ENCODE data around the gene WDR59. TPM values are rescaled to one million over a fixed set of nuclear protein-coding genes. Genes with fewer than 3 reads are reported as not detected.

The WDR59 gene
- total and polyA plus RNA-seq, 2 experiments from 2014 or later = 38.7 to 54.5 TPM

GRCh38 chr16:74888232-74888862, 96.6 kb downstream of the WDR59 start:
- H3K4me3 ChIP-seq = no peak overlapping the region
- H4K20me1 ChIP-seq (replicated peaks; ENCODE audit: insufficient read depth) = peaks cover 3% of the 10 kb centered on the region; the same call in 1 of the 2 replicates
- Mint-ChIP-seq H3K4me1 (peaks cover 4% of the 10 kb centered on the region; the same call in 2 of the 3 replicates), H3K27ac (no peak overlapping the region), H3K9me3 (no peaks in the 10 kb centered on the region), H3K27me3 (ENCODE audit: insufficient read depth, low read depth, poor library complexity) (peaks cover 1% of the 10 kb centered on the region), H3K36me3 (ENCODE audit: low read depth) (peaks cover 73% of the 10 kb centered on the region), H3K4me3 (no peak overlapping the region)
- no peaks in the 10 kb centered on the region for H3F3A ChIP-seq (replicated peaks; ENCODE audit: low read depth)
- H3K4me2 ChIP-seq = no peak overlapping the region
- no peaks in the 10 kb centered on the region for H3K27me3 ChIP-seq (ENCODE audit: insufficient read depth)
- H3K27ac ChIP-seq (ENCODE audit: low read depth) = no peak overlapping the region
- no peaks in the 10 kb centered on the region for H3K4me1 ChIP-seq (ENCODE audit: insufficient read depth)
- H3K79me2 ChIP-seq (replicated peaks; ENCODE audit: insufficient read depth) = no peaks in the 10 kb centered on the region
- no peak for DNase-seq (ENCODE audit: low spot score)
- no peak overlapping the region for H2AFZ ChIP-seq
- TF ChIP-seq STAT1 (IDR thresholded peaks at IDR 0.05; ENCODE audit: unreplicated experiment) = no peak
- TF ChIP-seq ZNF114 (CRISPR knock-in tag; IDR thresholded peaks at IDR 0.05) = no peak
- TF ChIP-seq REST (IDR thresholded peaks at IDR 0.05; ENCODE audit: unreplicated experiment) = no peak
- no peak for TF ChIP-seq ETS1 (IDR thresholded peaks at IDR 0.05)
- no peak for TF ChIP-seq CTCF (conservative IDR thresholded peaks at IDR 0.05; ENCODE audit: low read depth in 2 of 2)
- TF ChIP-seq POLR2AphosphoS5 (IDR thresholded peaks at IDR 0.05; ENCODE audit: low read depth) = no peak
- no peak for TF ChIP-seq ZNF462 (CRISPR knock-in tag; IDR thresholded peaks at IDR 0.05)
- TF ChIP-seq EZH2 (IDR thresholded peaks at IDR 0.05; ENCODE audit: low read depth, unreplicated experiment) = no peak
- no peak for ATAC-seq
- H3K36me3 ChIP-seq (ENCODE audit: insufficient read depth) = peaks cover 21% of the 10 kb centered on the region
- H3K9me2 ChIP-seq (ENCODE audit: insufficient read depth) = no peaks in the 10 kb centered on the region
